Upper lobe of left lung (tissue), 6 donors: ENCODE measurements around the gene ECSCR. TPM values are rescaled to one million over a fixed set of nuclear protein-coding genes. Genes with fewer than 3 reads are reported as not detected.
"Not testable (repeated sequence)": the region's sequence is repeated elsewhere in the genome, so short reads cannot be mapped to it uniquely, and the experiment has no call there.

Experiments
- ATAC-seq, 2 donors: fragments of 200-7000 bp; cut with Tn5 transposase; one replicate each; pipeline ENCODE4 v1.9.1; 2022; ENCODE audit warnings: mild to moderate bottlenecking in 2 of 2, moderate library complexity in 2 of 2; ENCODE audit not compliant: low FRiP score in 2 of 2
- DNase-seq, 2 donors: peaks; one replicate each; pipeline ENCODE4 v3.0.0-alpha.2; 2019 to 2020
- H3K27ac ChIP-seq, 4 donors: fragments of 200-600 bp; sonication (generic); one replicate each; pipeline ENCODE4 v1.5.1; 2016 to 2019
- H3K27me3 ChIP-seq, 4 donors: fragments of 200-600 bp; sonication (generic); one replicate each; pipeline ENCODE4 v1.5.1; 2017 to 2019
- H3K36me3 ChIP-seq, 4 donors: fragments of 200-600 bp; sonication (generic); one replicate each; pipeline ENCODE4 v1.5.1; 2016 to 2019
- H3K4me1 ChIP-seq, 4 donors: fragments of 200-600 bp; sonication (generic); one replicate each; pipeline ENCODE4 v1.5.1; 2018 to 2019
- H3K4me3 ChIP-seq, 4 donors: fragments of 200-600 bp; sonication (generic); one replicate each; pipeline ENCODE4 v1.5.1; 2017 to 2019; ENCODE audit warnings: mild to moderate bottlenecking in 2 of 4, moderate library complexity in 1 of 4
- H3K9me3 ChIP-seq, 4 donors: fragments of 200-600 bp; sonication (generic); one replicate each; pipeline ENCODE4 v1.5.1; 2018 to 2019
- EP300 ChIP-seq, 4 donors: sonication (generic); formaldehyde crosslinking; IDR thresholded peaks; one replicate each; pipeline ENCODE4 v1.5.1; 2017; ENCODE audit warnings: antibody characterized with exemption in 4 of 4, control low read depth in 2 of 4
- POLR2A ChIP-seq, 4 donors: fragments of 450-650 bp; IDR thresholded peaks; one replicate each; pipeline ENCODE4 v1.5.1; 2016 to 2017; ENCODE audit warnings: antibody characterized with exemption in 4 of 4, mild to moderate bottlenecking in 2 of 4
- POLR2AphosphoS5 ChIP-seq, 2 donors: sonication (generic); formaldehyde crosslinking; IDR thresholded peaks; one replicate each; pipeline ENCODE4 v1.5.1; 2017; ENCODE audit warnings: antibody characterized with exemption in 2 of 2
- WGBS, 2 donors: methylation state at CpG; one replicate each; pipeline ENCODE4 v1.1.5; 2017 to 2018; 5-methylcytosine and 5-hydroxymethylcytosine counted together
- total RNA-seq, 6 donors: library from RNA; depleted of rRNA in 4 of 6; stranded (reverse); fragments of >200 nt in 4 of 6; gene quantifications; one replicate each; pipeline versions ENCODE4 v1.1.0 to v1.2.1, GENCODE V29; 2016 to 2021
- TF ChIP-seq, protein P1 (sequence below), 6 experiments: fragments of 450-650 bp in 4 of 6; fragments of 200-600 bp in 2 of 6; sonication (generic) in 2 of 6; IDR thresholded peaks; one replicate each; pipeline ENCODE4 v1.5.1; 2016 to 2019; ENCODE audit warnings: antibody characterized with exemption in 6 of 6
- donor health status: DM: no; HTN: no; CAD: no; lungs with moderate emphysema.
- donor health status: DM: no; HTN: yes; CAD: no; lungs with severe emphysema.

ECSCR gene
- total RNA-seq, 6 donors from 2014 or later, result 8.4 to 62.5 (median 24.1) TPM

DNA sequence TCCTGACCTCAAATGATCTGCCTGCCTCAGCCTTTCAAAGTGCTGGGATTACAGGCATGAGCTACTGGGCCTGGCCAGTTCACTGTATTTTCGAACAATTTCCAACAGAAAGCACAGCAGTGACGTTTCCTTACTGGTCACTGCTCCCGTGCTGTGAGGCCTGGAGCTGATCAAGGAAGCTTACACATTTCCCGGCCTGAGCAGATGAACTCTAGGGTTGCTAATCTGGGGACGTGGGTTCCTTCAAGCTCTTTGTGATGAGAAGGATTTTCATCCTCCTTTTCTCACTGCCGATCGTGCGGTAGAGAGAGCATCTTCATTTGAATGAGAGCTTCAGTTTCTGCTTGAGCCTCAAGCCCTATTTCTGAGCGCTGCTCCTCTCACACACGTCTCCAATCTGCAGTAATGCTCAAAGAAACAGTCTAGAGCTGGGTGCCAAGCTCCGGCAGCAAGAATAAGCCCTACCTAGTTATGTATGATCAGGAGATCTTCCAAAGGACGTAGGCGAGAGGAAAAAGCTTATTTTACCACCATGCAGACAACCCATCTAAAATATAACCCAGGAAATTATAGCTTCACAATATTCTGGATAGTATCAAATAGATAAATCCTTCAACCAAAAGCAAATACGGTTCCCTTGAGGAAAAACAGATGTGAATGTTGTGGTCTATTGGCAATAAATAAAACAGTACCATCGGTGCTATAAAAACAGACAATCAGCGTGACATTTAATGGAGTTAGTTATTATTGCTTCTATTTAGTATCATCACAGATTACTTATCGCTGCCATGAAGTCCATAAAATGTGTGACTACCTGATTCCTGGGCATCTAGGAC lies 51.3 kb downstream of the ECSCR start:
- 94 to 95% methylated on average over 14 to 17 of the region's 17 CpGs for WGBS, 2 donors
- TF ChIP-seq POLR2A (IDR thresholded peaks at IDR 0.05) (no peak), POLR2AphosphoS5 (IDR thresholded peaks at IDR 0.05) (no peak), EP300 (IDR thresholded peaks at IDR 0.05) (no peak)
- TF ChIP-seq, protein P1, sequence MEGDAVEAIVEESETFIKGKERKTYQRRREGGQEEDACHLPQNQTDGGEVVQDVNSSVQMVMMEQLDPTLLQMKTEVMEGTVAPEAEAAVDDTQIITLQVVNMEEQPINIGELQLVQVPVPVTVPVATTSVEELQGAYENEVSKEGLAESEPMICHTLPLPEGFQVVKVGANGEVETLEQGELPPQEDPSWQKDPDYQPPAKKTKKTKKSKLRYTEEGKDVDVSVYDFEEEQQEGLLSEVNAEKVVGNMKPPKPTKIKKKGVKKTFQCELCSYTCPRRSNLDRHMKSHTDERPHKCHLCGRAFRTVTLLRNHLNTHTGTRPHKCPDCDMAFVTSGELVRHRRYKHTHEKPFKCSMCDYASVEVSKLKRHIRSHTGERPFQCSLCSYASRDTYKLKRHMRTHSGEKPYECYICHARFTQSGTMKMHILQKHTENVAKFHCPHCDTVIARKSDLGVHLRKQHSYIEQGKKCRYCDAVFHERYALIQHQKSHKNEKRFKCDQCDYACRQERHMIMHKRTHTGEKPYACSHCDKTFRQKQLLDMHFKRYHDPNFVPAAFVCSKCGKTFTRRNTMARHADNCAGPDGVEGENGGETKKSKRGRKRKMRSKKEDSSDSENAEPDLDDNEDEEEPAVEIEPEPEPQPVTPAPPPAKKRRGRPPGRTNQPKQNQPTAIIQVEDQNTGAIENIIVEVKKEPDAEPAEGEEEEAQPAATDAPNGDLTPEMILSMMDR (IDR thresholded peaks at IDR 0.05), result no peak
- Histone ChIP-seq H3K27ac (no peak overlapping the region), H3K36me3 (peaks cover 0 to 22% (median 4%) of the 10 kb centered on the region in 4 donors), H3K4me3 (no peak overlapping the region), H3K27me3 (no peaks in the 10 kb centered on the region), H3K9me3 (no peaks in the 10 kb centered on the region), H3K4me1 (peaks cover 0 to under 1% (median under 1%) of the 10 kb centered on the region in 4 donors)
- ATAC-seq, result no peak
- DNase-seq, result no peak

DNA sequence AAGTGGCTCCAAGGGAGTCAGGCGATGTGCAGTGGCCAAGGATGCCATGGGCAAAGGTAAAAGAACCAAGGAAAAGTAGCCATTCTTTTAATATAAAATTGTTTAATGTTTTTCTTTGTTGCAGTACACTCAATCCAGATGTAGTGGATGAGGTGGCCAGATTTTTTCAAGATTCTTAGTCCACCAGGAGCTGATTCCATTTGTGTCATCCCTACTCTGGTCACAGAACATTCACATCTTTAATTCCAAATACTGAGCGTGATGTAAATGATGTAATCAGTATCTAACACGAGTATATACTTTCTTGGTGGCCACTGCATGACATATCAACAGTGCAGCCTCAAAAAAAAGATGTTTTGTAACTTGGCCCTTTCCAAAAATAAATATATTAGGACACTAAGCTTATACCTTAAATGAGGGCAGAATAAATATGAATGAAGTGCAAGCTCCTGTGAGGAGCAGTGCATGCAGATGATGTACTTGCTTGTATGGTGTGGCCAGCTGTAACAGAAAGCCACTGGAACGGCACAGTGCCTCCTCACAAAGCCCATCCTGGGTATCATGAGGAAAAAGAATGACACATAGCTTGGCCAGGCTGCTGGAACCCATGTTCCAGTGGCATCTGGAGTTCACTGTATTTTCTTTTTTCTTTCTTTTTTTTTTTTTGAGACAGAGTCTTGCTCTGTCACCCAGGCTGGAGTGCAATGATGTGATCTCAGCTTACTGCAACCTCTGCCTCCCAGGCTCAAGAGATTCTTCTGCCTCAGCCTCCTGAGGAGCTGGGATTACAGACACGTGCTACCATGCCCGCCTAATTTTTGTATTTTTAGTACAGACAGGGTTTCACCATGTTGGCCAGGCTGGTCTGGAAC lies 52.2 kb downstream of the ECSCR start:
- Histone ChIP-seq H3K36me3 (peaks cover 0 to 22% (median 4%) of the 10 kb centered on the region in 4 donors), H3K9me3 (no peaks in the 10 kb centered on the region), H3K27me3 (no peaks in the 10 kb centered on the region), H3K4me3 (no peak overlapping the region), H3K4me1 (no peaks in the 10 kb centered on the region), H3K27ac (no peak overlapping the region)
- ATAC-seq (no peak), DNase-seq (no peak)
- 79 to 84% methylated on average over 6 of the region's 6 CpGs for WGBS, 2 donors
- no peak for TF ChIP-seq POLR2AphosphoS5 (IDR thresholded peaks at IDR 0.05)
- TF ChIP-seq, protein P1 (IDR thresholded peaks at IDR 0.05), result no peak
- no peak for TF ChIP-seq EP300 (IDR thresholded peaks at IDR 0.05)
- TF ChIP-seq POLR2A (IDR thresholded peaks at IDR 0.05), result no peak

DNA sequence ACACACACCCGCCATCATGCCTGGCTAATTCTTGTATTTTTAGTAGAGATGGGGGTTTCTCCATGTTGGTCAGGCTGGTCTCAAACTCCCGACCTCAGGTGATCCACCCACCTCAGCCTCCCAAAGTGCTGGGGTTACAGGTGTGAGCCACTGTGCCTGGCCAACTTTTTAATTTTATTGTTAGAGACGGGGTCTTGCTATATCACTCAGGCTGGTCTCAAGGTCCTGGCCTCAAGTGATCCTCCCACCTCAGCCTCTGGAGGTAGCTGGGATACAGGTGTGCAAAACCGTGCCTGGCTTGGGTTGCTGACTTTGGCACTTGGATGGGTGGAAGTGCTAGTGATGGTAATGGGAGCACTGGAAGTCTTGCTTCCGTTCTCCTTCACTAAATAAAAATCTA lies 53.4 kb downstream of the ECSCR start:
- not testable (repeated sequence) for H3K27ac ChIP-seq, H3K27me3 ChIP-seq

DNA sequence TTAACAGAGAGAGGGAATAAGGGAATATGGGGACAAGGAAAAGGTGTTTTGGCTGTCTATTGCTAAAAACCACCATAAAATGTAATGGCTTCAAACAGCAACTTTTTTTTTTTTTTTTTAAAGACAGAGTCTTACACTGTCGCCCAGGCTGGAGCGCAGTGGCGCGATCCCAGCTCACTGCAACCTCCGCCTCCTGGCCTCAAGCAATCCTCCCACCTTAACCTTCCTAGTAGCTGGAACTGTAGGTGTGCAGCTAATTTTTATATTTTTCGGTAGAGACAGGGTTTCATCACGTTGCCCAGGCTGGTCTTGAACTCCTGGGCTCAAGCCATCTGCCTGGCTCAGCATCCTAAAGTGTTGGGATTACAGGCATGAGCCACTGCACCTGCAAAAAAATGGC lies 54.4 kb downstream of the ECSCR start:
- WGBS, 2 donors, result 93 to 97% methylated on average over 7 of the region's 7 CpGs
- TF ChIP-seq POLR2A (IDR thresholded peaks at IDR 0.05), result no peak
- TF ChIP-seq EP300 (IDR thresholded peaks at IDR 0.05), result no peak
- TF ChIP-seq, protein P1 (IDR thresholded peaks at IDR 0.05), result no peak
- no peak for TF ChIP-seq POLR2AphosphoS5 (IDR thresholded peaks at IDR 0.05)
- no peak for DNase-seq

More for the DNA sequence above, 53.4 kb downstream of the ECSCR start:
- H3K36me3 ChIP-seq, result peaks cover 0 to 22% (median 2%) of the 10 kb centered on the region in 4 donors
- 92 to 96% methylated on average over 5 of the region's 5 CpGs for WGBS, 2 donors
- ATAC-seq, DNase-seq, H3K9me3 ChIP-seq, H3K4me1 ChIP-seq, H3K4me3 ChIP-seq: not testable (repeated sequence)

DNA sequence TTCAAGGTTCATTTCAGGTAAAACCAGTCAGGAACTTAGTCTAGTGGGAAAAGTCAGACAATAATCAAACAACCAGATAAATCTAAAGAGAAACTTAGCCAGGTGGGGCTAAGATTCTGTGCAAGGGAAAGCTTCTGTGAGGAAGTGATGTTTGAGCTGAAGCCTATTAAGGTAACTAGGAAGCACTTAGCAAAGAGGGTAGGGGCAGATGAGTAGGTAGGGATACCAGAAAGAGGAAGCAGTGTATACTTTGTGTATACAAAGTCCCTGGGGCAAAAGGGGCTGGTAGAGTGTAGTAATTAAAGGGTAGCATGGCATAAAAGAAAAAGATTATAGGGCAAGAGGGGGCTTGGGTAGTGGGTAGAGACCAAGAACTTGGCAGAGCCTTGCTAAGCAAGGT lies 55.0 kb downstream of the ECSCR start:
- TF ChIP-seq POLR2A (IDR thresholded peaks at IDR 0.05) (no peak), EP300 (IDR thresholded peaks at IDR 0.05) (no peak), POLR2AphosphoS5 (IDR thresholded peaks at IDR 0.05) (no peak)
- TF ChIP-seq, protein P1 (IDR thresholded peaks at IDR 0.05), result no peak
- no peaks in the 10 kb centered on the region for H3K27me3 ChIP-seq
- H3K27ac ChIP-seq, result no peak overlapping the region
- no peaks in the 10 kb centered on the region for H3K9me3 ChIP-seq
- H3K36me3 ChIP-seq, result peaks cover 0 to 10% (median 2%) of the 10 kb centered on the region in 4 donors
- no peak overlapping the region for H3K4me3 ChIP-seq
- ATAC-seq (no peak), DNase-seq (no peak)
- peaks cover 13 to 17% (median 15%) of the 10 kb centered on the region in 4 donors for H3K4me1 ChIP-seq

More for the DNA sequence above, 54.4 kb downstream of the ECSCR start:
- H3K27me3 ChIP-seq, result no peaks in the 10 kb centered on the region
- no peak overlapping the region for H3K27ac ChIP-seq
- peaks cover 0 to 17% (median 2%) of the 10 kb centered on the region in 4 donors for H3K36me3 ChIP-seq
- H3K9me3 ChIP-seq, result no peaks in the 10 kb centered on the region
- H3K4me3 ChIP-seq, result no peak overlapping the region
- peaks cover 9 to 12% (median 10%) of the 10 kb centered on the region in 4 donors for H3K4me1 ChIP-seq
- no peak for ATAC-seq
